Measurements from ENCODE around the gene PRR5L.

Gene PRR5L

DNA sequence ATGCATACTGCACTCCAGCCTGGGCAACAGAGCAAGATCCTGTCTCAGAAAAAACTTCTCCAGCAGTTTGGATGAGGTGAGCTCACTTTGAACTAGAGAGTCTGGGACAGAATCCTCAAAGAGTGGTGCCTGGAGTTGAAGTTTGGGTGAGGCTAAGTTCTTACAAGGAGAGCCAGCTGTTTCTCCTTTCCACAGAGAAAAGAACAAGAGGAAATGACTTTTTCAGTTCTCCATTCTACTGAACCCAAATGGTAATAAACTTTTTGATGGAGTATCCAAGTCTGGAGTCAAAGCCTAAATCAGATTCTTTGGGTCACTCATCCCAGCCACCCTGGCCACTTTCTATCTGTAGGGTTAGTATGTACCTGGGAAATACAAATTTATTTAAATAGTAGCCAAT is 111.3 kb downstream of the PRR5L start:
- no peak for DNase-seq

DNA sequence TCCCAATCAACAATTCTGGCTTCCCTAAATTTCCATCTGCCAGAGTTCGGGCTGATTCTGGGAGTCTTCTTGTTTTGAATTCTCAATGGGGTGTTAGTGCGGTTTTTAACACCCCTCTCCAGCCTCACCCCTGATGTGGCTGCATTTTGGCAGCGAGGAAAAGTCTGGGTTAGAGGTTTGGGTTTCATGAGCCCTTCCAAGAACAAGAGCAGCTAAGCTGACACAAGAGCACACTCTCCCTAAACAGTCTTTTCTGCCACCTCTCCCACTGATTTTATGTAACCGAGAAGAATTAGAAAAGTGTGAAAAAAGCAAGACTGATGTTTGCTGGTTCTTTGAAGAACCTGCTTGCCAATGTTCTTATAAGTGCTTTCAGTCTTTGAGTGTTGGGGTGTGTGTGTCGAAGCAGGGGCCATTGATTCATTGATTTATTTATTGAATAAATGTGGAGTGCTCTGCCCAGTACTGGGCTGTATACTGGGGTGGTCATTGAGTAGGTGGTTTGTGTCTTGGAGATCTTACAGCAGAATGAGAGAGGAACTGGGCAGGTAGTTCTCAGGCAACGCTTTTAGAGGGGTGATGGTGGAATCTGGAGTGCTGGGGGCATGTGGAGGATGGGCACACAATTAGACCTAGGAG is 112.5 kb downstream of the PRR5L start:
- no peak for DNase-seq

GRCh38 chr11:36409152-36409816 is 113.2 kb downstream of the PRR5L start:
- DNase-seq, result no peak

GRCh38 chr11:36411202-36411640 is 115.1 kb downstream of the PRR5L start:
- no peak for DNase-seq

DNA sequence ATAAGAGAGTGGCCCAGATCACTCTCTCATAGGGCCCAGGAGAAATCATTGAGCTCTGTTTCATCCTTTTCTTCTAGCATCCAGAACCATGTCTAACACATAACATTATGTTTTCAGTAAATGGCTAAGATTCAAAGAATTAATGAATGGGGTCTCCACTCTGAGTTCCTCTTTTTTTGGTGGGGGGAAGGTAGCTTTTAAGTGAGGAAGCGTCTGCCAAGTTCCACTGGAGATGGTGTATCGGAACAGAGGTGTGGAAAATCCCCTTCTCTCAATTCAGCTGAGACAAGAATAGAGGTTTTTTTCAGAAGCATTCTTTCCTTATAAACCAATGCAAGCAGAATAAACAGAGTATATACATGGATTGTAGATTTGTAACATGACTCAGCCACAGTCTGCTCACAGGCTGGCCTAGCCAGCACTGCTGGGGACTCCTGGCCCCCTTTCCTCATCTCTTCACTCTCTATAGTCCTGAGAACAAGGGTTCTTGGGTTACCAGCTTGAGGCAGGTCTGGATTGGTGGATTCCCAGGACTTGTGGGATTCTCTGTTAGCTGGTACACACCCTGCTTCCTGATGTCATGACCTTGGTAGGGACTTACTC is 116.8 kb downstream of the PRR5L start:
- DNase-seq, result no peak

GRCh38 chr11:36417154-36417553 is 121.1 kb downstream of the PRR5L start:
- no peak for DNase-seq

DNA sequence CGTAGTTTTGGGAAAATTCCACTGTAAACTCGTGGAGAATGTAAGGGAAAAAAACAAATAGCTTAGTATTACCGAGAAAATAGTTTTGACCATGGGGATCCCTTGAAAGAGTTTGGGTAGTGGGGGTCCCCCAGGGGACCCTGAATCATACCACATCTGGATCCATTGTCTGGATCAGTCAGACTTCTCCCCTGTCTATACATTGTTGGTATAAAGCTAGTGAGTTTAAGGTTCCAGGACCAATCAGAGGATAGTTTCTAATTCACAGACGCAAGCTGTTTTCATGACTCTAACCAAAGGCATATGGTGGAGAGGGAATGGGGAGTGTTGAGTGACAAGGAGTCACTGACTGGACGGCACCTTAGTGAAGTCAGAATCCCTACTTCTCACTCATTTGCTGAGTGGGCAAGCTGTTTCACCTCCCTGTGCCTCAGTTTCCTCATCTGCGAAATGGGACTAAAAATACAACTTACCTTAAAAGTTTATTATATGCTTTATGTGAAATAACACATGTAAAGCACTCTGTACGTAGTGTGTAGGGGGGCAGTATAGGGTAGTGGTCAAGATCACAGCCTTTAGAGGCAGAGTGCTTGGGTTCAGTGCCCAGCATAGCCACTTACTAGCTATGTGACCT is 123.8 kb downstream of the PRR5L start:
- DNase-seq, result no peak

- DNase-seq, result no peak
These were observed 125.6 kb downstream of the PRR5L start for GRCh38 chr11:36421546-36422155.

- no peak for DNase-seq
These were observed 129.5 kb downstream of the PRR5L start for GRCh38 chr11:36425561-36426081.

DNA sequence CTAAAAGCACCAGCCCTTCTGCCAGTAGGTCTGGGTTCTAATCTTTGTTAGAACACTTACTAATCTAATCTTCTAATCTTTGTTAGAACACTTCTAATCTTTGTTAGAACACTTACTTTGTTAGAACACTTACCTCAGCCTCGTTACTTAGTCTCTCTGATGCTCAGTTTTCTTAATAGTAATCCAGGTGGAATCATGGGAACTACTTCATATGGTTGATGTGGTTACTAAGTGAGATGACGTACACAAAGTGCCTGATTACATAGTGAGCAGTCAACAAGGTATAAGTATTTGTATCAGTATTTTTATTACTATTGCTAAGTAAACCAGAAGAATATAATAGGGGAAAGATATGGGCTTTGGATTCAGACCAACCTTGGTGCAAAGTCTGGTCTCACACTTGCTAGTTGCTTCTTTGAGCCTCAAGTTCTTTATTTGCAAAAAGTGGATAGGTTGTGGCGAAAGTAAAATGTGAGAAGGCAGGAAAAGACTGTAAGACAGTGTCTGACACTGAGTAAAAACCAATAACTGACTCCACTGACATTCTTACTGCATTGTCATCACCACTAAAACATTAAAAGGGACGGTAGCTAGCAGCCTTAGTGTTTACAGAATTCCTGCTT is 130.2 kb downstream of the PRR5L start:
- DNase-seq, result no peak

DNA sequence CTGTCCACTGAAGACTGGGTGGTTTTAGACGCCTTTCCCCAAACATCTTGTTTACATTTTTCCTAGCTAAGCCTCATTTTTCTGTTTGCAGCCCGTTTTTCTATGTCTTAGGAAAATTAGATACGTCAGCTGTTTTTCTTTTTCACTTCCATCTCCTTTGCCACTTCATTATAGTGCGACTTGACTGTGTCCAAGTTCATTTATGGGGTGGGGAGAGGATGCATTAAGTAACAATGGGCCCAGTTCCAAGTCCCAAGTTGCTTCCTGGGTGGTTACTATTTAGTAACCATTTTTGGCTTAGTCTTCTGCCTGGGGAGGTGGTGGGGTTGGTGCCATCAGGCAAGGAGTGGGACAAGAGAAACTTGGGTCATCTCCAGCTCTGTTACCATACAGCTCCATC is 131.0 kb downstream of the PRR5L start:
- DNase-seq, result no peak

DNA sequence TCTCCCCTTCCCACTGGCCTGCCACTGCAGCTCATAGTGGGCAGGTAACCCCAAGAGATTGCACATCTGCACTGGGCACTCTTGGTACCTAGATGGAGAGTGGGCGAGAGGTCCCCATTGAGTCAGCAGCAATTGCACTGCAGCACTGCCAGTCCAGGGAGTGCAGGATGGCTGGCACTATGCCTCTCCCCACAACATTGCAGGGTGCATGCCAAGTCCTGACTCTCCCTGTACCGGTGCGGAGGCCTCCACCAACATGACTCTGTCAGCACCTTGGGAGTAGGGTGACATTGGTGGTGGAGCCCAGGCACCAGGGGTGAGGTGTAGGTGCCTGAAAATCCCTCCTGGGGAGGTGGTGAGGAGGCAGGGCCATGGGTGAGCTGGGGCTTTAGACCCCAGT is 131.8 kb downstream of the PRR5L start:
- no peak for DNase-seq

GRCh38 chr11:36431429-36432092 is 135.5 kb downstream of the PRR5L start:
- DNase-seq, result peak; percentile 35

DNA sequence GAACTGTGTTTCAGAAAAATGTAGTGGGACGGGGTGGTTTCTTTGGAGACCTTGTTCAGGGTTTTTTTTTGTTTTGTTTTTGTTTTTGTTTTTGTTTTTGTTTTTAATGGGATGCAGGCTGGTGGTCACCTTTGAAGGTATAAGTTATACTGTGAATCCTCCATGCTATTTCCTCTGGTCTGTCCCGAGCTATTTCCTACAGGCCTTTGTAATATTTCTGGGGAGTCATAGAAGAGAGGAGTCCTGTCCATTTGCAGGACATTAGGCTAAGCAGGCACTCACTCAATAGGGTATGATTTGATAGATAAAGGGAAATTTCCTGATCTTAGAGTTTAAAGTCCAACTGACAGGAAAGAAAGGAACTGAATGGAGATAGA is 136.0 kb downstream of the PRR5L start:
- no peak for DNase-seq

DNA sequence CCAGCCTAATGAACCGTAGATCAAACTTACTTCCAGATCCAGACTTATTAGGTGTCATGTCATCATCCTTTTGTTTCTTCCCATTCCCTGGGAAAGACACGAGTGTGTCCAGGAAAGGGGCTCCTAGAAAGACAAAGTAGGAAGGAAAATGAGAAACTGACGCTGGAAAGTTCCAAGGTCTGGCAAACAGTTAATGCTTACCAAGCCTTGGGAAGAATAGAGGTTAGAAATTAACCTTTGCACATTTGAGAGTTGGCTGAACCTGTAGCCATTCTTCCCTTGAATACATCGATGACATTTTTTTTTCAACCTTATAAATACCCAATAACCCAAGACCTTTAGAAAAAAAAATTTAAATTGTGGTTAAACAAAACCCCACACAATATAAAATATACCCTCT is 136.7 kb downstream of the PRR5L start:
- no peak for DNase-seq

GRCh38 chr11:36436064-36436463 is 140.0 kb downstream of the PRR5L start:
- no peak for DNase-seq

DNA sequence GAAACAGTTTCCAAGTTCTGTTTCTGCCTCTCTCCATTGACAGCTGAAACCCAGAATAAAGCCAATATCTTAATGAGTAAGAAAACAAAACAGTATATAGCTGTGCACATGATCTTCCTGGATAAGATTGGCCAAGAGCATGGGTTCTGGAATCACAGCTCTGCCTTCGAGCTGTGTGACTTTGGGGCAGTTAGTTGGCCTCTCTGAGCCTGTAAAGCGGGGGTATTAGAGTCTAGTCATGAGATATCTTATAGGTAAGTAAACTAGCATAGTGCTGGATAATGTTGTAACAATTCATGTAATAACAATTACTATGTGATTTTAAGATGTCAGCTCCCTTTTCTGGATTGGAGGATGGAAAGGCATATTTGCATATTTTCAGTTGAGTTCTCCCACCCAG is 140.5 kb downstream of the PRR5L start:
- no peak for DNase-seq

GRCh38 chr11:36437413-36437812 is 141.3 kb downstream of the PRR5L start:
- no peak for DNase-seq

- DNase-seq, result no peak
These were observed 142.0 kb downstream of the PRR5L start for GRCh38 chr11:36438126-36438525.

GRCh38 chr11:36441610-36442208 is 145.6 kb downstream of the PRR5L start:
- no peak for DNase-seq

DNA sequence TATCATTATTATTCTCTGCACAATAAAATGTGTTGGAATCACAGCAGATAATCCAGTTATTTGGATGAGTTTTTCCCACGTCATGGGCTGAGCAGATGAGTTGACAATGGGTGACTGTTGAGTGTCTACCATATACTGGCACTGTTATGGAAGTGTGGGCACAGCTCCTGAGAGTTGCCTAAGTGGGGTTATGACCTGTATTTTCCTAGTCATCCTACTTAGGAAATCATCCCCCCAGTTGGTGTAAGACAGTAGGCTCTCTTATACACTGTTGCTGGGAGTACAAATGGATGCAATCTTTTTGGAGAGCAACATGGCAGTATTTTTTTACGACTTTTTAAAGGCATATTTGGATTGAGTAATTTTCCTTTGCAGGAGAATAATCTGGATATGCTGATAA is 147.6 kb downstream of the PRR5L start:
- no peak for DNase-seq

DNA sequence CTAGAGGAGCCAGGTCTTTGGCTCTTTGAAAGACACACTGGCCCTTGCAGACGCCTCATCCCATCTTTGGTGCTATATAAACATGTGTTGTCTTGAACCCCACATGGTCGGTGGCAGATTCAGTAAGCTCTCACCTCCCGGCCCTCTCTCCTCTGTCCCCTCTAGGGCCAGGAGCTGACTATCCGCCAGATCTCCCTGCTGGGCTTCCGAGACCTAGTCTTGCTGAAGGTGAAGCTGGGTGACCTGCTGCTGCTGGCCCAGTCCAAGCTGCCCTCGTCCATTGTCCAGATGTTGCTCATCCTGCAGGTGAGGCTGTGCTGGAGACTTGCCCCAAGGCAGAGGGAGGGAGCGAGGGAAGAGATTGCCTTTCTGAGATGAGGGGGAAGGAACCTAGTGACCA is 150.0 kb downstream of the PRR5L start:
- no peak for DNase-seq

Measured in activated gamma-delta T cell treated with Interleukin-2 at 50 U/mL for 16 hours (primary cell).